GM19351 (cell line): ENCODE measurements around the gene SLC5A12.
"Not testable (repeated sequence)": the region's sequence is repeated elsewhere in the genome, so short reads cannot be mapped to it uniquely, and the experiment has no call there.

Experiments
- ATAC-seq: cut with Tn5 transposase; IDR thresholded peaks from one replicate; pipeline ENCODE4 v1.9.1; 2021; ENCODE audit warnings: mild to moderate bottlenecking, moderate library complexity; ENCODE audit not compliant: unreplicated experiment

The SLC5A12 gene

DNA sequence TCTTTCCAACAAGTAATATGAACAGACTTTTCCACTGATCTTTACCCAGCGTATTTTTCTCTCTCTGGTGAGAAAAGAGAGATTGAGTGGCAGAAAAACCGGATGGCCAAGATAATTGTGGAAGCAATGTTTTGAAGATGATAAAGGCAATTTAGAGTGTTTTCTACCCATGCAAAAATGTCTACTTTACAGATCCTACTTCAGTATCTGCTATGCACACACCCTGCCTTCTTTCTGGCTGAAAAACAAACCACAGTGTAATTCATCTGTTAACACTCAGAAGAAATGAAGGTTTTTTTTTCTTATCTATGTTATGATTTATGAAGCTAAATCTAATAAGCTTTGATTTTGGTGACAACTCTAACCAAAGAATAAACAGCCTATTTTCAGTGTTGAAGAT, 56.8 kb downstream of the SLC5A12 start:
- no peak for ATAC-seq

DNA sequence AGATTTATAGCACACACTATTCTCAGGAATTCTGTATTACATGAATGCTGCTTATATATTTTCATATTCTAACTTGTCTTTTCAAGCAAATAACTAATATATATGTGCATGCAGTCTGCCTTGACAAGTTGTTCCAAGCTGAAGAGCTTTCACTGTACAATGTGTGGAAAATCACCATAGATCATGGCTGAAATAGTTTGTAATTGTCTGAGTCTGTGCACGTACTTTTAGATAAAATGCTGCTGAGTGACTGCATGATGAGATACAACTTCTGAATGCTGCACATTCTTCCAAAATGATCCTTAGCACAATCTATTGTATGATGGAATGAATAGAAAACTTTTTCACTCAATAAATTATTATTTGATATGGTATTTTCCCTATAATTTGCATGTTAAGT, 58.9 kb downstream of the SLC5A12 start:
- no peak for ATAC-seq

DNA sequence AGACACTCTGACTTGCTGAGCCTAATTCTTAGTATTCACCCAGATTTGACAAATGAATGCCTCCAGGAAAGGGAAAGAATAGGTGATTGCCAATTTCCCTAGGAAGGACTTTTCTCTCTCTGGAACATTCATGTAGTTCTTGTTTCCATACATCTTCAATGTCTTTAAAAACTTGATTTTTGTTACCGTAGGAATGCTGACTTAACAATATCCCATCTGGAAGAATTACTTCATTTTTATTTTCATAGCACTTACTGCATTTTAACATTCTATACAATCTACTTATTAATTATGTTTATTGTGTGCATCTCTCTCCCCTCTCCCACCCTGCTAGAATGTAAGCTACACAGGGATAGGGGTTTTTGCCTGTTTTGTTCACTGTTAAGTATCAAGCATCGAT, 66.6 kb downstream of the SLC5A12 start:
- no peak for ATAC-seq

DNA sequence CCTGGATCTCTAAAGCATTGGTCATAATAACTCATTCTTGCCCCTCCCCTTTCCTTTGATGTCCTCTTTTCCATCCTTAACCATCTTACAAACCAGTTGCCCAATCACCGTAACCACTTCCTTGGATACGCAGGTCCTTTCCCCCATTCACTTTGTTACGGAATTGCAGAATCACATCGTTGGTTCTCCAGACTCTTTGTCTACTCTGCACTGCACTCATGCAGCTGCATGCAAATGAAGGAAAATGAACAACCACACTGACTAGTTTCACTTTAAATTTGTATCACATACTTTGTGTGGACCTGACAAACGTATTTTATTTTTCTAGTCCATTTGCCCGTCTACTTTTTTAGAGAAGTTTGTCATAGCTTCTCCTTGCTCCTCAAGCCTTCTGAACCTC, 69.9 kb downstream of the SLC5A12 start:
- ATAC-seq, result no peak

DNA sequence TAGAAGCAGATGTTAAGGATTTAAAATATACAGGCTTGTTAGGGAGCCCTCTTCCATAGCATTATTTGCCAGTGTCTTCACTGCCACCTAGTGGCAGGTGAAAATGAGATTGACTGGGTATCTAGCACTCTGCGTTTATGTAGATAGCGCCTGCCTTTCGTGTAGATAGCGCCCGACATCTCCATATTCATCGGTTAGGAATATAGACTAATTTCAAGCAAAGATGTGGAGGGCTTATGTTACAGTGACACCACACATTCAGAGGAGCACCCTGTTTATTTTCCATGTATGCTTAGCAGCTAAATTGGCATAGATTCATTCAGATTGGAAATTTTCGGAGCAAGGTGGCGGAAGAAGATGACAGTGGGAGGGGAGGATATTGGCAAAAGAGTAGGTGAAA, 72.0 kb downstream of the SLC5A12 start:
- peak; percentile 93 for ATAC-seq

DNA sequence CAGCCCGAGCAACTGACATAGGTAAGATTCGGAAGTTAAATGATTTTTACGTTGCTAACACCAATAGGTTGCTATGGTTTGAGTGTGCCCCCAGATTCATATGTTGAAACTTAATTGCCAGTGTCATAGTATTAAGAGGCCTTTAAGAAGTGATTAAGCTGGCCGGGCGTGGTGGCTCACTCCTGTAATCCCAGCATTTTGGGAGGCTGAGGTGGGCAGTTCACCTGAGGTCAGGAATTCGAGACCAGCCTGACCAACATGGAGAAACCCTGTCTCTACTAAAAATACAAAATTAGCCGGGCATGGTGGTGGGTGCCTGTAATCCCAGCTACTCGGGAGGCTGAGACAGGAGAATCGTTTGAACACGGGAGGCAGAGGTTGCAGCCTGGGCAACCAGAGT, 78.5 kb downstream of the SLC5A12 start:
- ATAC-seq, result not testable (repeated sequence)

DNA sequence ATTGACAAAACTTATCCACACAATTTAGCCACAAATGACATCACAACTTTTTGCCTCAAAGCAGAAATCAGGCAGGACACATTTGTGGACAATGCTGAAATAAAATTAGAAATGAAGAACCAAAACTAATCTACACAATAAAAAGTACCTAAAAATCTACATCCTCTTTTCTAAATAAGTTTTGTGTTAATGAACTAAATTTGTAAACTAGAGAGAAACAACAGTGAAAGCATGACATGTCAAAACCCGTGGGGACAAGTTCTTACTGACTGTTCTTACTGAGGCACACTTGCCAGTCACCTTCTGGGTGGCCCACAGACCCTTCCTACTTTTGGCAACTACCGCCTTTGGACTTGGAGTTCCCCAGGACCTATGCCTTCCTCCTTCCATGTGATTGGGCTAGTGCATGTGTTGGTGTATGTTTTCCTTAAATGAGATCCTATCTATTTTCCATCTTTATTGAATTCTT, 89.1 kb downstream of the SLC5A12 start:
- ATAC-seq, result peak; percentile 87

DNA sequence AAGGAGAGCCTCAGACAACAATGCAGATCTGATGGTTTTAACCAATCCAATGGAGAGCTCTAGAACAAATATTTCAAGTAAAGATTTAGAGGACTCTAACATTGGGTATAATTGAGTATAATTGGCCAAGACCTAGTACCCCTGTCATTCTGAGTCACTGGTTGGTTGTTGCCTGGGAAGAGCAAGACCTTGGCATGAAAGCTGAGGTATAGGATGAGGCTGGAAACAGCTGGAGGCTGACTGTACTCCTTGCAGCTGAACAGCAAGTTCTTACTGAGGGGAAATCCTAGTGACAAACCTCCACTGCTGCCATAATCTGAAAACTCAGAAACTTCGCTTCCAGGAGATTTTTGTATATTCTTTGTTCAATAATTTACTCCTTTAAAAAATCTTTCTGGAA, 95.5 kb downstream of the SLC5A12 start:
- ATAC-seq, result no peak

DNA sequence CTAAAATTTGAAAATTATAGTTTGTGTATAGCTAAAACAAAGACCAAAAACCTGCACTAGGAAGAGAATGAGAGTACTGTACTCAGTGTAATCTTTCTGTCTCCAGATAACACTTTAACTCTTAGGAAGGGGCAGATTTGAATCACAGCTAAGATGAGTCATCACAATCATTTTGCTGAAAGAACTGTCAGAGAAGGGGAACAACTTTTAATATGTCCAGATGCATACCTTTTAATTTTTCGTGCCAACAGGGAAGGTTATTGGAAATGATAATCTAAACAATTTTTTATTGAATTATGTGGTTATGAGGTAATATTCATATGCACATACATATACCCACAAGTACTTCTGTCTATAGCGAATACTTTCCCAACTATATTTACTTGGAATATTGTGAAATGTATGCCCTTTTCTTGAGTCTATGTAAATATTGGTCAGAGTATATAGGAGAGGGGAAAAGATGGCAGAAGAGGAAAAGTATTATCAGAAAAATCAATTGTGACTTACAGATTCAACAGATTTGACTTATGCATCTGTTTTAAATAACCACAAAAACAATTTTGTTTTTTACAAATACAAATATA, 98.7 kb downstream of the SLC5A12 start:
- ATAC-seq, result peak; percentile 59

DNA sequence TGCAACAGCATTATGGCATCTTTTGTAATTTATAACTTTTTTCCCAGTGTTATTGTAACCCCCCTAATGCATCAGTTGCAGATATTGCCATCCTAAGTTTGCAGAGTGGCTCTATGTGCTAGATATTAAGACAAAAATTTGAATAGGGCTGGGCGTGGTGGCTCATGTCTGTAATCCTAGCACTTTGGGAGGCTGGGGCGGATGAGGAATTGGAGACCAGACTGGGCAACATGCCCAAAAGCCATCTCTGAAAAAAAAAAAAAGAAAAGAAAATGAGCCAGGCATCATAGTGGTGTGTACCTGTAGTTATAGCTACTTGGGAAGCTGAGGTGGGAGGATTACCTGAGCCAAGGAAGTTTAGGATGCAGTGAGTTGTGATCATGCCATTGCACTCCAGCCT, 99.7 kb downstream of the SLC5A12 start:
- ATAC-seq, result no peak

DNA sequence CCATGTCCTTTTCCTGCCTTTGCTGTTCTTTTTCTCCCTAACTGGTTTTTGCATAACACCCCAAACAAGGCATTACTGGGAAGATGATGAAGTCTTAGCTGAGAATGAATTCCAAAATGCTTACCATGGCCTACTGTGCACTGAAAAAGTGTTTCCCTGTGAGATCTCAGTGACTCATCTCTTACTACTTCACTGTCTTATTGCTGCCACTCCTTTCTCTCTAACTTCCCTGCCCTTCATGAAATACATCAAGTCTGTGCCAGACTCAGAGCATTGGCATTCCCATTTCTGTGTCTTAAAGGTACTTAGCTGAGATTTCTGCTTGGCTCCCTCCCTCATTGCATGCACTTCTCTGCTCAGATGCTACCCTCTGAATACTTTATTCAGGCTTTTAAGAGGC, 100.7 kb downstream of the SLC5A12 start:
- no peak for ATAC-seq

DNA sequence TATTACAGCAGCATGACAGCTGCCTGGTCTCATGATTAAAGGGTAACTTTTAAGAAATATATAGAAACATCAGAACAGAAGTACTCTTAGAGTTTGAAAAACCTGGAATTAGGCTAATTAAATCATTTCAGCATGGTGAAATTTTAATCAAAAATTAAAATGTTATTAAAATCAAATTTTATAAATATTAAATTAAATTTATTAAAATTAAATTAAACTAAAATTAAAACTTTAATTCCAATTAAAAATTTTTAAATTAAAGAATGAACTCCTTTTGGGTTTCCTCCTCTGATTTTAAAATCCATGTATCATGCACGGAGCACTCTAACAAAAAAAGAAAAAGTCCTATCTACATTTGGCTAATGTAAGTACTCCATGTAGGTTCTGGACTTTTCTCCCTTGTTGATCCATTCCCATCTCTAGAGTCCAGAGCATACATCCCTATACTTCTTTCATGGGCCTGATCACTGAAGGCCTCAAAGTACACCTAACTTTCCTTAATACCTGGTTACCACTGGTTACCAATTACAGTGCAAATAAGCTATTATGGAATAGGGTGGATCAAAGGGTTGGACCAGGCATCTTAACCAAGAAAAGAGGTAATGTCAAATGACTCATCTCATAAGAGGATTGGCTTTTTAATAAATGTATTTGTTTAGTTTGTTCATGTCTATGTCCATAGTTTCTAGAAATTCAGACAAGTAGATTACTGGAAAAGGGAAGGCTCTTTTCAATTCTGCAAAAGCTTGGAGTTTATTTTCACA, 101.4 kb downstream of the SLC5A12 start:
- ATAC-seq, result no peak

DNA sequence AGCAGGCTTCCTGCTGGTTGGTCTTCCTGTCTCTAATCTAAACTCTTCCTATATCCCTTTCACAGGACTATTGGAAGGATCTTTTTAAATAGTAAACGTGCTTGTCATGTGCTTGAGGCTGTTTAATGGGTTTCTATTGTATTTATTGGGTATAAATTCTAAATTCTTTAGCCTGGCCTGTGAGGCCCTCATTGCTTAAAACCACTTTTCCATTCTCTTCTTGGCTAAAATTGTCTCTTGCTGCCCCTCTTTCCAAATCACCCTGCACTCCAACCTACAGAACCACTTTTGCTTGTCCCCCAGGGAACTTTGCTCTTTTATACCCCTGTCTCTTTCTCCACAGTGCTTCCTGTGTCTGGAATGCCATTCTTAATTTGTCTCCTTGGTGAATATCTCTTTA, 103.4 kb downstream of the SLC5A12 start:
- ATAC-seq, result no peak
